ENCODE measurements around the gene CHRM2.
"Not testable (repeated sequence)": the region's sequence is repeated elsewhere in the genome, so short reads cannot be mapped to it uniquely, and the experiment has no call there.

CHRM2 gene

DNA sequence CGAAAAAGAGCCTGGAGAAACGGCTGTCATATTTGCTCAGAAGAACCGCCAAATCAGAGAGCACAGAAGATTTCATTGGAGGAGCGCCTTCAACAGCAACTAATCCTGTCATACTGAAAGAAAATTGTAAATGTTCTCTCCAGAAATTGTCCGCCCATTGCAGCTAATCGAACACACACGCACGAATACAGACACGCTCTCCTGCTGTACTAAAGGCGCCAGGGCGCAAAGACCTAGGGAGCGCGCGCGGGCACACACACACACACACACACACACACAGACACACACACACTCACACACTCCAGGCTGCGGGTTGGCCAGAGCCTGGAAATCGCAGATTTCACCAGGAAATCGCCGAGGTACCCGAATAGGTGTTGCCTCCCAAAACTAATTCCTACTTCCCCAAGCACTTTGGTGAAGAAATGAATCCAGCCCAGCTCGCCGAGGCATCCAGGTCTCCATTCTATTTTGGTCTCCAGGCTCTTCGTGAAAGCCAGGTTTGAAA, at the start of gene CHRM2:
TSS of gene CHRM2 (plus strand) at position 157 of the 505 bp plus-strand sequence. CDS start 146,214 bp downstream, outside the sequence.
- Histone ChIP-seq H3K27ac (no peak within 1 kb of the TSS), H3K27me3 (ENCODE audit: insufficient read depth, low read depth, severe bottlenecking) (peaks cover 47% of the 10 kb centered on the region), H3K4me3 (ENCODE audit: low read depth, low read length) (peak within 1 kb of the TSS; percentile 69), H3K9me3 (ENCODE audit: severe bottlenecking) (no peaks in the 10 kb centered on the region), H3K36me3 (no peaks in the 10 kb centered on the region)
- peak; percentile 38 for DNase-seq
- TF ChIP-seq, protein P1, sequence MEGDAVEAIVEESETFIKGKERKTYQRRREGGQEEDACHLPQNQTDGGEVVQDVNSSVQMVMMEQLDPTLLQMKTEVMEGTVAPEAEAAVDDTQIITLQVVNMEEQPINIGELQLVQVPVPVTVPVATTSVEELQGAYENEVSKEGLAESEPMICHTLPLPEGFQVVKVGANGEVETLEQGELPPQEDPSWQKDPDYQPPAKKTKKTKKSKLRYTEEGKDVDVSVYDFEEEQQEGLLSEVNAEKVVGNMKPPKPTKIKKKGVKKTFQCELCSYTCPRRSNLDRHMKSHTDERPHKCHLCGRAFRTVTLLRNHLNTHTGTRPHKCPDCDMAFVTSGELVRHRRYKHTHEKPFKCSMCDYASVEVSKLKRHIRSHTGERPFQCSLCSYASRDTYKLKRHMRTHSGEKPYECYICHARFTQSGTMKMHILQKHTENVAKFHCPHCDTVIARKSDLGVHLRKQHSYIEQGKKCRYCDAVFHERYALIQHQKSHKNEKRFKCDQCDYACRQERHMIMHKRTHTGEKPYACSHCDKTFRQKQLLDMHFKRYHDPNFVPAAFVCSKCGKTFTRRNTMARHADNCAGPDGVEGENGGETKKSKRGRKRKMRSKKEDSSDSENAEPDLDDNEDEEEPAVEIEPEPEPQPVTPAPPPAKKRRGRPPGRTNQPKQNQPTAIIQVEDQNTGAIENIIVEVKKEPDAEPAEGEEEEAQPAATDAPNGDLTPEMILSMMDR (IDR thresholded peaks at IDR 0.05; ENCODE audit: low read depth, low read length), result no peak

DNA sequence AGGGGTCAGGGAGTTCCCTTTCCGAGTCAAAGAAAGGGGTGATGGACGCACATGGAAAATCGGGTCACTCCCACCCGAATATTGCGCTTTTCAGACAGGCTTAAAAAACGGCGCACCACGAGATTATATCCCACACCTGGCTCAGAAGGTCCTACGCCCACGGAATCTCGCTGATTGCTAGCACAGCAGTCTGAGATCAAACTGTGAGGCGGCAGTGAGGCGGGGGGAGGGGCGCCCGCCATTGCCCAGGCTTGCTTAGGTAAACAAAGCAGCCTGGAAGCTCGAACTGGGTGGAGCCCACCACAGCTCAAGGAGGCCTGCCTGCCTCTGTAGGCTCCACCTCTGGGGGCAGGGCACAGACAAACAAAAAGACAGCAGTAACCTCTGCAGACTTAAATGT, 37.1 kb upstream of the CHRM2 start:
- H3K4me3 ChIP-seq (ENCODE audit: low read depth, low read length); DNase-seq; H3K36me3 ChIP-seq; H3K27ac ChIP-seq; H3K9me3 ChIP-seq (ENCODE audit: severe bottlenecking); H3K27me3 ChIP-seq (ENCODE audit: insufficient read depth, low read depth, severe bottlenecking): not testable (repeated sequence)

DNA sequence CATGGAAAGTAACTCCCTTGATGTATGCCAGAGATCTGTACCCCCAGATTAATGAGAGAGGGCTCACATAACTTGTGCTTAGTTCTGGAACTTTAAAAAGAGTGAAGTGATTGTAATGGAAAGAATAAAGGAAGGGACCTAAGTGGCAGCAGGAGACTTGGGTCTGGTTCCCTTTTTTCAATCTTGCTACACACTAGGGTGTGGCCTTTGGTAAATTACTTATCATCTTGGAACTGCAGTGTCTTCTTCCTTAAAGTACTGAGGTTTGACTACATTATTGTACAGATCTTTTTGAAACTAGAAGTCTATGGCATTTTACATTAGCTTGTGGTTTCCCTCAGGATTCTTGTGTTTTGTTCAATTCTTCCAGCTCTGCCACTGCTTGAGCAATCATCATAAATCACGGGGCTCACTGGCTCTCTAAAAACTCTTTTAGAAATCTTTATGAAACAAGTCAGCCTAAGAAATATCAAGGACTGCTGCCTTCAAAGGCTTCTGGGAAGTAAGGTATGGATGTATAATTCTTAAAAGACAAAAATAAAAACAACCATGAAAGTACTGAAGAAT, 22.5 kb upstream of the CHRM2 start:
- H3K4me3 ChIP-seq (ENCODE audit: low read depth, low read length), result no peak overlapping the region
- TF ChIP-seq, protein P1 (IDR thresholded peaks at IDR 0.05; ENCODE audit: low read depth, low read length), result no peak
- no peaks in the 10 kb centered on the region for H3K27me3 ChIP-seq (ENCODE audit: insufficient read depth, low read depth, severe bottlenecking)
- H3K27ac ChIP-seq, result no peak overlapping the region
- no peak for DNase-seq
- H3K9me3 ChIP-seq (ENCODE audit: severe bottlenecking), result no peaks in the 10 kb centered on the region
- H3K36me3 ChIP-seq, result no peaks in the 10 kb centered on the region

DNA sequence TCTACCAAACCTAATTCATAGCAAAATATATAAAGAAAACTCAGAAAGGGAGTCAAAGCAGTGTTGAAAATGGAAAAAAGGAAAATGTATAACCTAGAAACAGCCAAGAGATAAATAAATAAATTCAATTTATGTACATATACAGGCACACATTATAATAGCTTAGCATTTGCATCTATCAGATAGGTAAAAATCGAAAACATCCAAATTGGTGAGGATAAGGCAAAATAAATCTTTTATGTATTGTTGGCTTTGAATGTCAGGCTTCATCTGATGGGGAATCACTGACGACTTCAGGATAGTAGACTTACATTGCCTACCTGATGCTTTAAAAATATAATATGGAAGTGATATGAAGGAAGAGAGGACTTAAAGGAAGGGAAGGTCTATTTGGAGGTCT, 20.6 kb upstream of the CHRM2 start:
- Histone ChIP-seq H3K27me3 (ENCODE audit: insufficient read depth, low read depth, severe bottlenecking) (no peaks in the 10 kb centered on the region), H3K4me3 (ENCODE audit: low read depth, low read length) (no peak overlapping the region), H3K27ac (no peak overlapping the region), H3K36me3 (no peaks in the 10 kb centered on the region), H3K9me3 (ENCODE audit: severe bottlenecking) (no peaks in the 10 kb centered on the region)
- no peak for DNase-seq
- TF ChIP-seq, protein P1 (IDR thresholded peaks at IDR 0.05; ENCODE audit: low read depth, low read length), result no peak

DNA sequence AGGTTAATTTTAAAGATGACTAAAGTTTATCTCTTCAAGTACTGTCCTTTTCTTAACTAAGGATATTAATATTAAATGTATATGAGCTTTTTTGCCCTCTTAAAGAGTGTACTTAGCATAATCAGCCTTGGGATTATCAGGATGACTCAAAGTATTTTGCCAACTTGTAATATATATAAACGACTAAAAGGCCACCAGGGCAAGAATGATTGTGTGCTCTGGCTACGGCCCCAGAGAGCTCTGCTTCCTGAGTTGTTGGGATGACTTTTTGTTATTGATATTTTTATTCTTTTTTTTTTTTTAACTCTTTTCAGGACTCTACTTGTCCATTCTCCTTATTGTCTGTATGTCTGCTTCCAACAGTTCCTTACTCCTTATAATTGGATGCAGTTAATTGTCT, 14.8 kb upstream of the CHRM2 start:
- H3K36me3 ChIP-seq, result no peaks in the 10 kb centered on the region
- no peak for DNase-seq
- TF ChIP-seq, protein P1 (IDR thresholded peaks at IDR 0.05; ENCODE audit: low read depth, low read length), result no peak

DNA sequence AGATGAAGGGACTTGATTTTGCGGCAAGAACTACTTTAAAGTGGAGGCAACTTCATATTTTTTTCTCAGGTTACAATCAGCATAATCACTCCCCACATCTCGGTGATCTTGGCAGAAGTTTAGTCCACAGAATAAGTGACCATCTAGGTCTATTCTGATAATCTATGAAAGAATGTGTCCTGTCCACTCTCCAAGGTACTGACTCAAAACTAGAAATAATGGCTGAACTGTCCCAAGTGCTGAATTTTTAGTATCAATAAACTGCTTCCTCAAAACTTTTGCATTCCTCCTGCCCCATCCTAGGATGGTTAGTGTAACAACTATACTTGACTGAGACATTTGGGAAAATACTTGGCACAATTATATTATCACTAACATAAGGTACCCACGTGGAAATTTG, 10.9 kb upstream of the CHRM2 start:
- no peaks in the 10 kb centered on the region for H3K9me3 ChIP-seq (ENCODE audit: severe bottlenecking)
- TF ChIP-seq, protein P1 (IDR thresholded peaks at IDR 0.05; ENCODE audit: low read depth, low read length), result no peak
- DNase-seq, result no peak
- no peaks in the 10 kb centered on the region for H3K27me3 ChIP-seq (ENCODE audit: insufficient read depth, low read depth, severe bottlenecking)
- H3K4me3 ChIP-seq (ENCODE audit: low read depth, low read length), result no peak overlapping the region
- H3K36me3 ChIP-seq, result no peaks in the 10 kb centered on the region
- H3K27ac ChIP-seq, result no peak overlapping the region

More for the DNA sequence above, 14.8 kb upstream of the CHRM2 start:
- Histone ChIP-seq H3K9me3 (ENCODE audit: severe bottlenecking) (no peaks in the 10 kb centered on the region), H3K27ac (no peak overlapping the region), H3K27me3 (ENCODE audit: insufficient read depth, low read depth, severe bottlenecking) (no peaks in the 10 kb centered on the region), H3K4me3 (ENCODE audit: low read depth, low read length) (no peak overlapping the region)

Data from WERI-Rb-1 (cell line).